ENCODE data around the gene TNFAIP8. TPM values are rescaled to one million over a fixed set of nuclear protein-coding genes. Genes with fewer than 3 reads are reported as not detected.

TNFAIP8 gene
- total RNA-seq, 1 experiment from 2014 or later = 7.3 TPM

- no peaks in the 10 kb centered on the region for H3K79me1 ChIP-seq (ENCODE audit: insufficient read depth, low read depth, low read length, poor library complexity, severe bottlenecking)
- no peaks in the 10 kb centered on the region for H3K79me2 ChIP-seq (ENCODE audit: insufficient read depth, low read length)
- peak overlapping the region in 1 of 3 experiments; percentile 24; a peak in 1 of 7 replicates for H3K27ac Mint-ChIP-seq
- no peak overlapping the region for H3K4me2 ChIP-seq (ENCODE audit: insufficient read depth, insufficient read length, low read length)
- no peak for DNase-seq
- H3K27ac ChIP-seq (ENCODE audit: insufficient read length, low read depth, low read length) = no peak overlapping the region
- no peak overlapping the region for H4K5ac ChIP-seq (ENCODE audit: insufficient read length, low read depth, low read length)
- H2AFZ ChIP-seq (ENCODE audit: low read length) = no peak overlapping the region
- H2BK20ac ChIP-seq (ENCODE audit: low read depth, low read length, poor library complexity, severe bottlenecking) = no peak overlapping the region
- no peak overlapping the region for H2BK15ac ChIP-seq (ENCODE audit: low read depth, low read length)
- no peak overlapping the region; a peak in 1 of 5 replicates for H3K4me3 Mint-ChIP-seq
- H3K4me1 ChIP-seq (ENCODE audit: insufficient read depth, low read length) = peaks cover 3% of the 10 kb centered on the region; the same call in 1 of the 2 replicates
- no peak overlapping the region for H3K14ac ChIP-seq (ENCODE audit: insufficient read depth, low read length)
- no peaks in the 10 kb centered on the region; a peak in 1 of 5 replicates for H3K9me3 Mint-ChIP-seq
- H3K4ac ChIP-seq (ENCODE audit: low read depth, low read length) = no peak overlapping the region
- no peak overlapping the region for H4K91ac ChIP-seq (ENCODE audit: insufficient read length, low read depth, low read length)
- no peak overlapping the region for H4K8ac ChIP-seq (replicated peaks; ENCODE audit: insufficient read length, low read depth, low read length)
- no peak overlapping the region for H2AK5ac ChIP-seq (ENCODE audit: insufficient read length, low read length)
- no peak overlapping the region for H3K9ac ChIP-seq (ENCODE audit: extremely low read depth, insufficient read length, low read length)
- H3K18ac ChIP-seq (ENCODE audit: insufficient read length, low read depth, low read length) = no peak overlapping the region
- H2BK12ac ChIP-seq (ENCODE audit: insufficient read length, low read depth, low read length) = no peak overlapping the region
- WGBS (ENCODE audit: extremely low coverage, insufficient read length, low lambda C conversion rate) = no CpG with 5 or more reads among the region's 3 CpGs
- peaks cover 28 to 33% of the 10 kb centered on the region in 2 experiments for H3K4me1 Mint-ChIP-seq
- H4K20me1 ChIP-seq (ENCODE audit: control insufficient read depth, insufficient read depth, insufficient read length) = no peaks in the 10 kb centered on the region
- no peaks in the 10 kb centered on the region for H3K23me2 ChIP-seq (ENCODE audit: insufficient read length, low read depth, low read length, poor library complexity, severe bottlenecking)
- H2BK120ac ChIP-seq (ENCODE audit: low read depth, low read length, poor library complexity, severe bottlenecking) = no peak overlapping the region
- H3T11ph ChIP-seq (ENCODE audit: low read length) = no peak overlapping the region
- H3K9me3 ChIP-seq (ENCODE audit: control insufficient read depth, low read depth, low read length) = no peaks in the 10 kb centered on the region
- H3K27me3 ChIP-seq (ENCODE audit: insufficient read depth, low read length) = no peaks in the 10 kb centered on the region
- peaks cover 2 to 7% (median 4%) of the 10 kb centered on the region in 3 experiments; a peak in 3 of 7 replicates for H3K36me3 Mint-ChIP-seq (ENCODE audit: insufficient read depth in 1 of 3, low read depth in 3 of 3)
- no peak for TF ChIP-seq CTCF (conservative IDR thresholded peaks at IDR 0.05)
- H3K27me3 Mint-ChIP-seq (ENCODE audit: low read depth) = no peaks in the 10 kb centered on the region
- no peak overlapping the region for H3K56ac ChIP-seq (ENCODE audit: insufficient read length, low read depth, low read length)
- no peak overlapping the region for H3K23ac ChIP-seq (ENCODE audit: insufficient read length, low read depth, low read length)
- H2BK5ac ChIP-seq (ENCODE audit: insufficient read length, low read length) = no peak overlapping the region
These were observed 10.2 kb downstream of the TNFAIP8 start for GRCh38 chr5:119365847-119366539.

Data from H9 (cell line).